Measurements from ENCODE around the gene PTBP2.

Gene PTBP2, protein sequence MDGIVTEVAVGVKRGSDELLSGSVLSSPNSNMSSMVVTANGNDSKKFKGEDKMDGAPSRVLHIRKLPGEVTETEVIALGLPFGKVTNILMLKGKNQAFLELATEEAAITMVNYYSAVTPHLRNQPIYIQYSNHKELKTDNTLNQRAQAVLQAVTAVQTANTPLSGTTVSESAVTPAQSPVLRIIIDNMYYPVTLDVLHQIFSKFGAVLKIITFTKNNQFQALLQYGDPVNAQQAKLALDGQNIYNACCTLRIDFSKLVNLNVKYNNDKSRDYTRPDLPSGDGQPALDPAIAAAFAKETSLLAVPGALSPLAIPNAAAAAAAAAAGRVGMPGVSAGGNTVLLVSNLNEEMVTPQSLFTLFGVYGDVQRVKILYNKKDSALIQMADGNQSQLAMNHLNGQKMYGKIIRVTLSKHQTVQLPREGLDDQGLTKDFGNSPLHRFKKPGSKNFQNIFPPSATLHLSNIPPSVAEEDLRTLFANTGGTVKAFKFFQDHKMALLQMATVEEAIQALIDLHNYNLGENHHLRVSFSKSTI

DNA sequence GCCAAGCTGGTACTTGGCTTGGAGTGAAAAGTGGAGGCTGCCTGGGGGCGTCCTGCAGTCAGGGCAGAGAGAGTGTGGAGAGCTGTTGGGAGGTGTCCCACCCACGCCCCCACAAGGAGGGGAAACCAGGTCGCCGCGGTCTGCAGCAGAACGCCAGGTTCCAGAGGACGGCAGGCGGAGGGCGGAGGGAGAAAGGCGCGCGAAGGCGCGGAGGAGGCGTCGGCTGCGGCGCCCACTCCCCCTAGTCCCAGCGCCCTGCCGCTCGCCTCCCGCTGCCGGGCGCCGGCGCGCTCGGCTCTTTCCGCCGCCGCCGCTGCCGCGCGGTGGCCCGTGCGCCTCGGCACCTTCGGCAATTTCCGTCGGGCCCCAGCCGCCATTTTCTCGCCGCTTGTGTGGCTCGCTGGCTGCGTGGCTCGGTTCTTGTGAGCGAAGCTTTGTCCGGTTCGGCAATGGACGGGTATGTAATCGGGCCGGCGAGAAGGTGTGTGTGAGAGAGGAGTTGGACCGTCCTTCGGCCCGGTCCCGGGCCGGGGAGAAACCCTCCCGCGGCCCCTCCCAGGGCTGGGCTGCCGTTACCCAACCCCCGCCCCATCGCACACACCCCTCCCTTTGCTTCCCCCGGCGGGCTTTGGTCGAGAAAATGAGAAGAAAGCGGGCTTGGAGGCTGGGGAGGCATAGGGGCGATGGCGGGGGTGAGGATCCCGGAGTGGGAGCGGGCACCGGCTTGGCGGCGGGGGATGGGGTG lies at the start of gene PTBP2:
TSS of gene PTBP2 (plus strand) at position 369 of the 745 bp plus-strand sequence. CDS start at position 450, 81 bp downstream.
- DNase-seq: peak; percentile 85

DNA sequence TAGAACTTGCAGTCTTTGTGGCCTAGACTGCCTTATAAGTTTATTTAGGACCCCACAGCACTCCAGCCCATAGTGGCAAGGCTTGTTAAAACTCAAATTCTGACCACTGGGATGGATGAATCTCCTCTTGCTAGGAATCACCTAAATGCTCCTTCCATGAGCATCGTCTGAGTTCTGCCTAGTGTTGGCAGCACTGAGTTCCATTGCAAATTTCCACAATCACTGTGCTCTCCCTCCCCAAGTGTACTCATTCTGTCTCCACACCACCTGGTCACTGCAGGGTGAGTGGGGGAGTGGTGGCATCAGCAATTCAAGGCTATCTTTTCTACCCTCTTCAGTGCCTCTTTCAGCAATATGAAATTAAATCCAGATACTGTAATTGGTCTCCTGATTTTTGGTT lies 46.7 kb upstream of the PTBP2 start:
- no peak for DNase-seq

DNA sequence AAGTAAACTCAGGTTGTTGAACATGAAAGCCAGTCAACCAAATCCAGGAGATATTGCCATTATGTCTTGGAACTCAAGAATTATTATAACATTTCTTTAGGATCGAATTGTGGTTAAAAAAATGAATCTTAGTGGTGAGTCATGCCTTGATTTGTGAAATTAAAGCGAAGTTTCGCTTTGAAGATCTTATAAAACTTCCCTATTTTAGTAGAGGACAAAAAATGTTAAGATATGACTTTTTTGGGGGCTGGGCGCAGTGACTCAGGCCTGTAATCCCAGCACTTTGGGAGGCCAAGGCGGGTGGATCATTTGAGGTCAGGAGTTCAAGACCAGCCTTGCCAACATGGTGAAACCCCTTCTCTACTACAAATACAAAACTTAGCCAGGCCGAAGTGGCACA lies 39.5 kb upstream of the PTBP2 start:
- no peak for DNase-seq

DNA sequence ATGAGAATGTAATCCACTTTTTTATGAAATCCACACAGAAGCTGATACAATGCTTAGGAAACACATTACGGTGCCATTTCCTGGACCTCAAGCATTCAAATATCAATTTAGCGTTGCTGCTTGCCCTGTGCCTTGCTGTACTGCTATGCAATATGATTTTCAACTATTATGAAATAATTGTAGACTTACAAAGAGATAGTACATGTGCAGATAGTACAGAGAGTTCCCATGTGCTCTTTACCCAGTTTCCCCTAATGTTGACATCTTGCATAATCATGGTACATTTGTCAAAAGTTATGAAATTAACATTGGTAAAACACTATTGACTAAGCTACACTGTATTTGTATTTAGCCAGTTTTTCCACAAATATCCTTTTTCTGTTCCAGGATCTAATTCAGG lies 37.7 kb upstream of the PTBP2 start:
- no peak for DNase-seq

DNA sequence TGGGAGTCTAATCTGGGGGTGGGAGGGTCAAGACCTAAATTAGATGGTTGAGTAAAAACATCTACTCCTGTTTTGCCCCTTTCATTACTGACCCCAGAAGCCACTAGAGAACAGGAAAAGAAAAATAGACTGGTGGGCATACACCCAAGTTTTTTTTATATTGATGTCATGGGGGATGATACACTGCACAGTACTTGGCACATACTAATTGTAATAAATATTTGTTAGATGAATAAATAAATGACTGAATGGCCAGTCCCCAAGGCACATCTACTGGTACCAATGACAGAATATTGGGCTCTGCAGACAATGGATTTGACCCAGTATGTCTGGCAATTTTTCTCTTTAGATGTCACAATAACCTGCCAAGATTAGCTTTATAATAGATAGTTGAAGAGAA lies 36.8 kb upstream of the PTBP2 start:
- DNase-seq: no peak

DNA sequence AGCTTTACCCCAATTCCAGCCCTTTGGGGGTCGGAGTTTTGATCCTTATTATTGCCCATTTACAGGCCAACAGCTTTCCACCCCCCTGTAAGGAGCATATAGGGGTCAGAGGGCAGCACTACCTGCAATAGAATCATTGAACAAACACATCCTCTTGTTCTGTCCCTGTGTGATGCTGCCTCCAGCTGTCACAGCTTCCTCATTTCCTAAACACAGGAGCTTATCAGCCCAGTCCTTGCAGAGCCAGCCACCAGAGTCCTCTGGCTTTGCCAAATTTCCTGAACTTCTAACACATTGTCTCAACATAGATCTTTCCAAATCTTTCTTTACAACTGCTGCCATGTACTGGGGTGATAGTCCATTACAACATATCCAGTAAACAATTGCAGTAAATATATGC lies 32.8 kb upstream of the PTBP2 start:
- no peak for DNase-seq

DNA sequence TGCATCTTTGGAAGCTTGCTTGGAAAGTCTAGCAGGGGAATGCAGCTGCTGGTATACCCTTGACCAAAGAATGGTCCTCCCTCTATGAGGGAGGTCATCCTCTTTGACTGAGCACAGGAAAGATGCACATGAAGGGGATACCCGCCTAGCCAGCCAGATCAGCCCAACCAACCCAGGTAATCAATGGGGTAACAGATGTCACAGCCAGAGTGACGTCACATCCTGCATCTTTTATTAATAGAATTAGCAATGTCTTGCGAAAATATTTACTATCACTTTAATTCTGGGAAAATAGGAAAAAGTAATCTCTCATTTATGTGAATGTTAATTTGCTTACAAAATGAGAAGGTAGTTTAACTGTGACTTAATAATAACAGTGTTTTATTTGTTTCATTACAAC lies 25.6 kb upstream of the PTBP2 start:
- no peak for DNase-seq

DNA sequence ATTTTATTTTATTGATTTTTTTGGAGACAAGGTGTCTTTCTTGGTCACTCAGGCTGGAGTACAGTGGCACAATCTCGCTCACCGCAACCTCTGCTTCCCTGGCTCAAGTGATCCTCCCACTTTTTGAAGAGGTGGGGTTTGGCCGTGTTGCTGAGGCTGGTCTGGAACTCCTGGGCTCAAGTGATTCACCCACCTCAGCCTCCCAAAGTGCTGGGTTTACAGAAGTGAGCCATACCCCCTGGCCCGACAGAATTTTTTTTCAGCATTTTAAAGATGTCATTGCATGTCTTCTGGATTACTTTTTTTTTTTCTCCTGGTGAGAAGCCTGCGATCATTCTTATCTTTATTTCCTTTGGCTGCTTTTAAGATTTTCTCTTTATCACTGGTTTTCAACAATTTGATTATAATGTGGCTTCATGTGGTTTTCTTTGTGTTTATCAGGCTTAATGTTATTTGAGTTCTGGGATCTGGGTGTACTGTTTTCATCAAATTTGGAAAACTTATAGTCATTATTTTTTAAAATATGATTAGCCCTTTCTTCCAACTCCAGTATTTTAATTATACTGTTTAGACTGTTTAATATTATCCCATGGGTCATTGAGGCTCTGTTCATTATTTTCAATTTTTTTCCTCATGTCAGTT lies 23.1 kb upstream of the PTBP2 start:
- no peak for DNase-seq

DNA sequence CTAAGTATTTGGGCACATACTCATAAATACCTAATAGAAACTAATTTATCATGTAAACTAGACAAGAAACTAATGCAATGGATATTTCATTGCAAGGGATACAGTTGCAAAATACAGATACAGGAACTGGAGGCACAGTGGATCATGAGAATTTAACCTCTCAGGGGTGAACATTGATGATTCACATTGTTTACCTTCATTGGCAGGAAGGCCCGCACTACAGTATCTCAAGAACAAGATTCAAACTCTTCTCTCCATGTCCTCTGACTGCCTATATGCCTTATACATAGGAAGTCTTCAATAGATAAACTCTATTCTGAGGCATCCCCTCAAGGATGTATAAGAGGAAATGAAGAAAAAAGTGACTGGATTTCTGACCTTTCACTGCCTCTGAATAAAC lies 18.4 kb upstream of the PTBP2 start:
- no peak for DNase-seq

DNA sequence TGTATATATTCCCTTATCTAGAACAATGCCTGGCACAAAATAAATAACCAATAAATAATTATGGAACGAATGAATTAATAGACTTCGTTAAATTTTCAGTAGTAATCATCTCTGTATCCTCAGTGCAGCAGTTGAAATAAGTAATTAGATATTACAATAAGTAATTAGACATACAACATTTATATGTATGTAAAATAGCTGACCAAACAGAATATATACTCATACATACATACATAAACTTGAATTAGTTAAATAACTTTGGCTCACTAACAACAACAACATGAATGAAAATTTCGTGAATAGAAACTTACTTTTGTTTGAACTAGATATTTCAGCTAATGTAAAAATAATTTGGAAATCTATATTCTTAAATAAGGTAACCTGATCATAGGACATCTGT lies 14.6 kb upstream of the PTBP2 start:
- DNase-seq: no peak

DNA sequence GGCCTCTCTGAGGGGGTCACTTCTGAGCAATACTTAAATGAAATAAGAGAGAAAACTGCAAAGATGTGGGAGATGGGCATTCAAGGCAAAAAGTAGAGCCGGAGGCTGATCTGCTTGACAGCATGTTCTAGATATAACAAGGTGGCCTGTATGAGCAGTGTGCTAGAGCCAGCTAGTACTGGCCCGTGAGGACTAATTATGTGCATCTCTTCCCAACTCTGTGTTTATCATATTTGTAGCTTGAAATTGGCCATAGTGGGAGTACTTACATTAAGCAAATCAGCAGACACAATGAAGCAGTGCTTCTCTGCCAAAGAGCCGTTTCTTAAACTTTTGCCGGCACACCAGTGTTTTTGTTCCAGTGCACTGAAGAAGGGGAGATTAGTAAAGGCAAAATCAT lies 13.1 kb upstream of the PTBP2 start:
- no peak for DNase-seq

DNA sequence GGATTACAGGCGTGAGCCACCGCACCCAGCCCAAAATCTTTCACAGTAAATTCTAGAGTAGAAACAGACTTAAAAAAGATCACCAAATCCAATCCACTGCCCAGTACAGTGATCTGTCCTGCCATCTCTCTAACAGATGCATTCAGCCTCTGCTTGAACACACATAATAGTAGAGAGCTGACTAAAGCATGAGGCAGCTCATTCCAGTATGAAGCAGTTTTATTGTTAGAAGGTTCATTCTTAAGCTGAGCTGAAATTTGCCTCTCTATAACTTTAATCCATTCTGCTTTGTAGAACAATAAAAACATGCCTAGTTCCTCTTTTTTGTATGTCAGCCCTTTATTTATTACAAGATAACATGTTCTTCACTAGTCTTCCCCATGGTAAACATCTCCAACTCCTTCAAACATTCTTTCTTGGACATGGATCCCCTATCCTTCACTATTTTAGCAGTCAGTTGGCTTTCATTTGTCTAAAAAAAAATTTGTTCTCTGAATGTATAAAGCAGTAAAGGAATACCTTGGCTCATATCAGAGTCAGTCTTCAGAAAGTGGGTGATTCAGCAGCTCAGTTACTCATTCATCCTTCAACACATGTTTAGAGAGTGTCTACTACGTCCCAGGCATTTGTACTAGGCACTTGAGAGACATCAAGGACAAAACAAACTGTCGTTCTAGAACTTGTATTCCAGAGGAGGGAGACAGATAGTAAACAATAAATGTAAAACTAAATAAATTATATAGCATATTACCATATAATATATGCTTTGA lies 10.7 kb upstream of the PTBP2 start:
- DNase-seq: no peak

DNA sequence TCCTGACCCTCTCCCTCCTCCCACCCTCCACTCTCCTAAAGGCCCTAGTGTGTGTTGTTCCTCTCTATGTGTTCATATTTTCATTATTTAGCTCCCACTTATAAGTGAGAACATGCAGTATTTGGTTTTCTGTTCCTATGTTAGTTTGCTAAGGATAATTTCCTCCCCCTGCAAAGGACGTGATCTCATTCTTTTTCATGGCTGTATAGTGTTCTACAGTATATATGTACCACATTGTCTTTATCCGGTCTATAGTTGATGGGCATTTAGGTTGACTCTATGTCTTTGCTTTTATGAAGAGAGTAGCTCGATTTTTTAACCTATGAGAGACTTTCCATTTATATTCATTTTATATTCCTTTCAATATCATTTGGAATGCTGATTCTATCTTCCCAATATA lies 7.9 kb upstream of the PTBP2 start:
- no peak for DNase-seq

DNA sequence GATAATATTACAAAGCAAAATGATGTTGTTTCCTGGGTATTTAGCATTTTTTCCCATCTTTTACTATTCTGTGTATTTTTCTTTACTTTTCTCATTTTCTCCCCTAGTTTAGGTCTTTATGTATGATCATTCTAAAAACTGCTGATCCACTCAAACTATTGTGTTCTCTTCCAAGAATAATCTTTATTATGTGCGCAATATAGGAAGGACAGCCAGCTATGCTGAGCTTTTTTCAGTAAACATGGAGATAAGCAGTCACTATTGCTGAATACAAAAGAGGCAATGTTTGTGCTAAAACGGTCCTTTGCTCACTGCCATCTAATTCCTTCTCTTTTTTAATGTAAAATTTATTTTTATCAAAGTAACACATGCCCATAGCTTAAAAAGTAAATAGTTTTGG lies 6.7 kb upstream of the PTBP2 start:
- DNase-seq: no peak

DNA sequence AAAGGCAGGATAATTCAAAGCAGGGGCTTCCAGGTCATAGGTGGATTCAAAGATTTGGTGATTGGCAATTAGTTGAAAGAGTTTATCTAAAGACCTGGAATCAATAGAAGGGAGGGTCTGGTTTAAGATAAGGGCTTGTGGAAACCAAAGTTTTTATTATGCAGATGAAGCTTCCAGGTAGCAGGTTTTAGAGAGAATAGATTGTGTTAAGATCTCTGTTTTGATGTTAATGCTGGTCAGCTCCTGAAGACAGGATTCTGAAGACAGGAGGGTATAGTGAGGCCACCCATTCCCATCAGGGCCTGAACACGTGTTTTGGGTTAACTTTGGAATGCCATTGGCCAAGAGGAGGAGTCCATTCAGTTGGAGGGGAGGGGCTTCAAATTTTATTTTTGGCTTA lies 6.1 kb upstream of the PTBP2 start:
- no peak for DNase-seq

DNA sequence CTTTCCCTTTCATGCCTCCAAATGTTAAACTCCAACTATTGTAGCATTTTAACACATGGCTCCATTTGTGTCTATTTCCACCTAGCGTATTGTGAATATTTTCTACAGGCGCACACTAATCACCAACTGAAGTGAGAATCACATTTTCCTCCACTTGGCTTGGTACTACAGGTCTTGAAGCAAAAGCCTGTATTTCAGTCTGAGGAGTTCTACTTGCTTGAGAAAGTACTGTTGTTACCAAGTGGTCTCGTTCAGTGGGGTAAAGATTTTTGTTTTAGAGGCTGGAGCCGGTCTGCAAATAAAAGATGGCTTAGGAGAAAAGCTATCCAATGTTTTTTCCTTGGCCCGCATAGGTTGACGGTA lies 550 bp upstream of the PTBP2 start:
- DNase-seq: no peak

DNA sequence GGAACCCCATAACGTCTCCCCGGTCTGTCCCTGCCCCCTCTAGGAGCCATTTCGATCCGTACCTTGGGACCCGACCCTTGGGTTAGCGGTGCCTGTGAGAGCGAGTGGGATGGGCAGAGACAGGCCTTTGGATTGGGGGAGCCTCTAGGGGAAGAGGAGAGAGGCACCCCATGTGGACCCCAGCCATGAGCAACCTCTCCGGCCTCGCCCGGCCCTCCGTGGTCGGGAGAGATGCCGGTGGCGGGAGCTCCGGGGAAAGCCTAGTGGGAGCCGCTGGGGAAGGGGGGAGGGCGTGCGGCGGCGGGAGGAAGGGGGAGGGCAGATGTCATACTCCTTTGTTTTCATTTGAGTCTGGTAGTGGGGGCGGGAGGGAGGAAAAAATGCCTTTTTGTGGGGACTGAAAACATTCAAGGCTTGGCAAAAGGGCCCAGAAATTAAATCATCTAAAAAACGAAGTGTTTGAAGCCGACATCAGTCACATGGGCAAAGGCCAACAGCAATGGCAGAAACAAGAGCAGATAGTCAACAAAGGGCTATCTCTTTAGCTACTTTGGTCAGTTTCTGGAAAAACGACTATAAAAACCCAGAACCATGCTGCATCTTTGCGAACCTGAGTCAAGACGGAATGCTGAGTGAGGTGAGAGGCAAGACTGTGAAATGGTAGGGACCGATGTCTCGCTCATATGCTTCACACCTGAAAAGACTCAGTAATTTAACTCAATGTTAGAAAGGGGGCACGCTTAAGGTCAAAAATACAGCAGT lies 758 bp downstream of the PTBP2 start:
- DNase-seq: peak; percentile 53

DNA sequence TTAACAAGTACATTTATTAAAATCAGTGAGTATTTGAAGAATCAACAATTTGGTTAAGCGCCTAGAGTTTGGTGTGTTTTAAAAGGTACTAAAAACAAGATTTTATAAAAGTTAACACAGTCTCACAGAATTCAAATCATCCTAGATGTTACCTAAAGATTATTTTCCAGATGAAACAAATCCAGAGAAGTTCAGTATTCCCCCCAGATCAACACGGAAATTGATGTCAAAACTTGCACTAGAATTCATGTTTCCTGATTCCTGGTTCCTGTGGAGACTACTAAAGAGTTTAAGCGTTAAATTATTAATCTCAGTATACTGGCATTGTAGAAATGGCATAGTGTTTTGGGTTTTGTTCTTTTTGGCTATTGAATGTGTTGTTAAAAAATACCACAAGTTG lies 1.4 kb downstream of the PTBP2 start:
- no peak for DNase-seq

DNA sequence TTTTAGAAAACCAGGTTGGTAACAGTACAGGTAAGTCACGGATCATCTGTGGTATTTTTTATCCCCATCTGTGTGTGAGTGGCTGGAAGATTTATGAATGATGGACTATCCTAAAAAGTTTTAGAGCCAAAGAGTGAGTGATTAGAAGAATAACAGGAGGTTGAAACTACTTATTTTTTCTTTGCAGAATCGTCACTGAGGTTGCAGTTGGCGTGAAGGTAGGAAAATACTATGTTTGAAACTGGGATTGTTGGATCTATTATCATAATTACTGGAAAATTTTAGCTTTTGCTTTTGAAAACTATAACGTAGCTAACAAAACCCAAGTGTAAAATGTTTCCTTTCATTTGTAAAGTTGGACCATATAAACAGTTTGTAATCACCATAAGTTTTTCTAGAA lies 1.8 kb downstream of the PTBP2 start:
- no peak for DNase-seq

DNA sequence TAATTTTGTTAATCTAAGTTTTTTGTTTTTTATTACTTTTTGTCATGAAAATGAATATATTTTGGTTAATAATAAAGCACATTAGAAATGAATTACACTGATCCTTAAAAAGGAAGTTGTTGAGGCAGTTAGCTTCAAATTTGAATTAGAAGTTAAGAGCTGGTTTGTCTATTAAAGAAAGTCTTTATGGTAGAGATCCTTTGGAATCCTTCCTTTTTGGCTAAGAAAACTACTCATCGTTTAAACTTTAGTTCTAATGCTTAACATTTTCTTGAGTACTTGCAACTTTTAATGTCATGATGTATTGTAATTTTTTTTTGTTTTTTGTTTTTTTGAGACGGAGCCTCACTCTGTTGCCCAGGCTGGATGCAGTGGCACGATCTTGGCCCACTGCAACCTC lies 2.4 kb downstream of the PTBP2 start:
- no peak for DNase-seq

DNA sequence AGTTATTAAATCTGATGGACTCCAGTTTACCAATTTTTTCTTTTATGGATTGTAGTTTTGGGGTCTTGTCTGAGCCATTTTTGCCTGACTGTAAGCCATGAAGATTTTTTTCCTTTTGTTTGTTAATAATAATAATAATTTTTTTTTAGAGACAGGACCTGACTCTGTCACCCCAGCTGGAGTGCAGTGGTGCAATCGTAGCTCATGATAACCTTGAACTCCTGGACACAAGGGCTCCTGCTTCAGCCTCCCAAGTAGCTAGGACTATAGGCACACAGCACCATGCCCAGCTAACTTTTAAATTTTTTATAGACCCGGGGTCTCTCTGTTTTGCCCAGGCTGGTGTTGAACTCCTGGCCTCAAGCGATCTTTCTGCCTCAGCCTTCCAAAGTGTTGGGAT lies 6.3 kb downstream of the PTBP2 start:
- DNase-seq: no peak

DNA sequence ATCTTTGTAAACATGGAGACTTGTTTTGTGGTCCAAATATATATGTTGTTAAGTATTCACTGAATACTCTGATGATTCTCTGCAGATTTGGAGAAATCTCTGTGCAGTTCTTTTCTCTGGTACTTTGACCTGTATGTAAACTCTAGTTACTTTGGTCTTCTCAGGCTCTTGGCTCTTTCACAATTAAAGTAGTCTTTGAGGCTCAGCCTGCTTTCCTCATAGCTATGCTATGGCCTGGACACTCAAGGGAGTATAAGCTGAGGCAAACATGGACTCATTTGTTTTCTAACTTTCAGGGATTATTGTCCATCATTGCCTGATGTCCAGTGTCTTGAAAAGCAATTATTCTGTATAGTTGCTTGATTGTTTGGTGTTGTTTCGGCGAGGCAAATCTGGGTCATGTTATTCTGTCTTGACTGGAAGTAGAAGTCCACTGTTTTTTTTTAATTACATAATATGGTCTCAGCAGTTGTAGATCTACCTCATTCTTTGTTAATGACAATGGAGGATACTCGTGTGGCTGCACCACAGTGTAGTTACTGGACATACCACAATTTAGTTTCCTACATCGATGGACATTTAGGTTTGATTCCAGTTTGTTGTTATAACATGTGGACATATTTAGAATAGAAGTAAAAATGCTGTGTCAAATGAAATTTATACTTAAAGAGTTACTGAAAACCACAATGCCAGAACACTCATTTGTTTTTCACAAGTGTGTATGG lies 9.2 kb downstream of the PTBP2 start:
- DNase-seq: no peak
